Dendritic cell treated with granulocyte-macrophage colony-stimulating factor and Interleukin-4, amounts not matched to agents 40 ng/mL and 50 ng/mL, for 4 days (primary cell): ENCODE measurements around the gene FADS1.

Experiments used
- H3K27ac Mint-ChIP-seq: one replicate; pipeline ENCODE4 v1.8.0; 2022; ENCODE audit warnings: mild to moderate bottlenecking, mixed read lengths
- H3K27me3 Mint-ChIP-seq: one replicate; pipeline ENCODE4 v1.8.0; 2022; ENCODE audit warnings: mild to moderate bottlenecking, mixed read lengths
- H3K36me3 Mint-ChIP-seq: one replicate; pipeline ENCODE4 v1.8.0; 2022; ENCODE audit warnings: low read depth, mixed read lengths
- H3K4me1 Mint-ChIP-seq: one replicate; pipeline ENCODE4 v1.8.0; 2022; ENCODE audit warnings: low read depth, mixed read lengths
- H3K4me3 Mint-ChIP-seq: one replicate; pipeline ENCODE4 v1.8.0; 2022; ENCODE audit warnings: mild to moderate bottlenecking, moderate library complexity, mixed read lengths
- H3K9me3 Mint-ChIP-seq: one replicate; pipeline ENCODE4 v1.8.0; 2022; ENCODE audit warnings: mixed read lengths
- intact Hi-C: fragments of 100-400 bp; cut with micrococcal nuclease; formaldehyde crosslinking; loops from one replicate; pipeline ENCODE4 v1.15.0; 2022

The FADS1 gene

GRCh38 chr11:61753672-61754071 is 63.1 kb downstream of the FADS1 start:
- H3K4me3 Mint-ChIP-seq: peak overlapping the region; percentile 73
- H3K9me3 Mint-ChIP-seq: no peaks in the 10 kb centered on the region
- no peak overlapping the region for H3K27ac Mint-ChIP-seq
- intact Hi-C loops: no loop called here
- peaks cover 57% of the 10 kb centered on the region for H3K4me1 Mint-ChIP-seq
- no peaks in the 10 kb centered on the region for H3K36me3 Mint-ChIP-seq
- peaks cover 43% of the 10 kb centered on the region for H3K27me3 Mint-ChIP-seq

GRCh38 chr11:61752925-61753521 is 63.8 kb downstream of the FADS1 start:
- intact Hi-C loops: loop anchor here (1.0 kb wide), 1 partner anchor 23 kb away; no protein-coding TSS in a partner anchor
- H3K4me1 Mint-ChIP-seq: peaks cover 63% of the 10 kb centered on the region
- no peaks in the 10 kb centered on the region for H3K9me3 Mint-ChIP-seq
- no peaks in the 10 kb centered on the region for H3K36me3 Mint-ChIP-seq
- H3K27ac Mint-ChIP-seq: peak overlapping the region; percentile 64
- H3K4me3 Mint-ChIP-seq: peak overlapping the region; percentile 73
- H3K27me3 Mint-ChIP-seq: peaks cover 48% of the 10 kb centered on the region

GRCh38 chr11:61752117-61752924 is 64.5 kb downstream of the FADS1 start, which contains the start of gene MYRF:
MYRF (plus strand) TSS chr11:61752636; CDS start chr11:61752745, 109 bp downstream.
- H3K27me3 Mint-ChIP-seq: peaks cover 48% of the 10 kb centered on the region
- intact Hi-C loops: loop anchor here (1.0 kb wide), 1 partner anchor 24 kb away; no protein-coding TSS in a partner anchor
- H3K9me3 Mint-ChIP-seq: no peaks in the 10 kb centered on the region
- H3K27ac Mint-ChIP-seq: peak within 1 kb of the TSS; percentile 64
- peaks cover 70% of the 10 kb centered on the region for H3K4me1 Mint-ChIP-seq
- H3K4me3 Mint-ChIP-seq: peak within 1 kb of the TSS; percentile 73
- H3K36me3 Mint-ChIP-seq: no peaks in the 10 kb centered on the region

- Mint-ChIP-seq H3K36me3 (peaks cover 5% of the 10 kb centered on the region), H3K4me1 (peaks cover 62% of the 10 kb centered on the region), H3K9me3 (no peaks in the 10 kb centered on the region), H3K27ac (no peak overlapping the region), H3K4me3 (no peak overlapping the region), H3K27me3 (peaks cover 48% of the 10 kb centered on the region)
- intact Hi-C loops: no loop called here
Measured at GRCh38 chr11:61751384-61751783, 65.4 kb downstream of the FADS1 start.

- H3K4me1 Mint-ChIP-seq: peaks cover 56% of the 10 kb centered on the region
- H3K4me3 Mint-ChIP-seq: no peak overlapping the region
- intact Hi-C loops: no loop called here
- H3K36me3 Mint-ChIP-seq: peaks cover 11% of the 10 kb centered on the region
- H3K27me3 Mint-ChIP-seq: peaks cover 48% of the 10 kb centered on the region
- H3K9me3 Mint-ChIP-seq: no peaks in the 10 kb centered on the region
- no peak overlapping the region for H3K27ac Mint-ChIP-seq
Measured at GRCh38 chr11:61750631-61751273, 66.1 kb downstream of the FADS1 start.
